SJCRH30 (cell line): Measurements from ENCODE around the gene MIER2. TPM values are rescaled to one million over a fixed set of nuclear protein-coding genes. Genes with fewer than 3 reads are reported as not detected.
A peak's percentile ranks its signal among the peaks of the same experiment; 100 is the strongest.
"Not testable (repeated sequence)": the region's sequence is repeated elsewhere in the genome, so short reads cannot be mapped to it uniquely, and the experiment has no call there.

Experiments
- DNase-seq, 2 experiments: peaks; one replicate each; pipeline ENCODE4 v3.0.0-alpha.2; 2015 to 2020
- H3K27ac ChIP-seq: fragments of 250-450 bp; sonication (Bioruptor Pico); 2 replicates; pipeline ENCODE4 v1.5.1; 2020; ENCODE audit warnings: mild to moderate bottlenecking, moderate library complexity
- H3K27me3 ChIP-seq: fragments of 250-450 bp; sonication (Bioruptor Pico); 2 replicates; pipeline ENCODE4 v1.5.1; 2020; ENCODE audit warnings: mild to moderate bottlenecking, moderate library complexity
- H3K36me3 ChIP-seq: fragments of 250-450 bp; sonication (Bioruptor Pico); 2 replicates; pipeline ENCODE4 v1.5.1; 2020; ENCODE audit warnings: mild to moderate bottlenecking, moderate library complexity
- H3K4me1 ChIP-seq: fragments of 250-450 bp; sonication (Bioruptor Pico); 2 replicates; pipeline ENCODE4 v1.5.1; 2020; ENCODE audit warnings: mild to moderate bottlenecking, moderate library complexity
- H3K4me3 ChIP-seq: fragments of 250-450 bp; sonication (Bioruptor Pico); 2 replicates; pipeline ENCODE4 v1.5.1; 2020; ENCODE audit warnings: mild to moderate bottlenecking, moderate library complexity
- H3K9me3 ChIP-seq: fragments of 250-450 bp; sonication (Bioruptor Pico); replicated peaks from 2 replicates; pipeline ENCODE4 v1.5.1; 2020; ENCODE audit warnings: mild to moderate bottlenecking, moderate library complexity
- total RNA-seq: library from RNA; depleted of rRNA; stranded (reverse); fragments of >200 nt; shearing (Covaris generic); gene quantifications from 2 replicates; pipeline ENCODE4 v1.2.3, GENCODE V29; 2014; rRNA removed

Gene MIER2, protein sequence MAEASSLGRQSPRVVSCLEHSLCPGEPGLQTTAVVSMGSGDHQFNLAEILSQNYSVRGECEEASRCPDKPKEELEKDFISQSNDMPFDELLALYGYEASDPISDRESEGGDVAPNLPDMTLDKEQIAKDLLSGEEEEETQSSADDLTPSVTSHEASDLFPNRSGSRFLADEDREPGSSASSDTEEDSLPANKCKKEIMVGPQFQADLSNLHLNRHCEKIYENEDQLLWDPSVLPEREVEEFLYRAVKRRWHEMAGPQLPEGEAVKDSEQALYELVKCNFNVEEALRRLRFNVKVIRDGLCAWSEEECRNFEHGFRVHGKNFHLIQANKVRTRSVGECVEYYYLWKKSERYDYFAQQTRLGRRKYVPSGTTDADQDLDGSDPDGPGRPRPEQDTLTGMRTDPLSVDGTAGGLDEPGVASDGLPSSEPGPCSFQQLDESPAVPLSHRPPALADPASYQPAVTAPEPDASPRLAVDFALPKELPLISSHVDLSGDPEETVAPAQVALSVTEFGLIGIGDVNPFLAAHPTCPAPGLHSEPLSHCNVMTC
- 14.8 and 18.5 TPM in 2 replicates for total RNA-seq

DNA sequence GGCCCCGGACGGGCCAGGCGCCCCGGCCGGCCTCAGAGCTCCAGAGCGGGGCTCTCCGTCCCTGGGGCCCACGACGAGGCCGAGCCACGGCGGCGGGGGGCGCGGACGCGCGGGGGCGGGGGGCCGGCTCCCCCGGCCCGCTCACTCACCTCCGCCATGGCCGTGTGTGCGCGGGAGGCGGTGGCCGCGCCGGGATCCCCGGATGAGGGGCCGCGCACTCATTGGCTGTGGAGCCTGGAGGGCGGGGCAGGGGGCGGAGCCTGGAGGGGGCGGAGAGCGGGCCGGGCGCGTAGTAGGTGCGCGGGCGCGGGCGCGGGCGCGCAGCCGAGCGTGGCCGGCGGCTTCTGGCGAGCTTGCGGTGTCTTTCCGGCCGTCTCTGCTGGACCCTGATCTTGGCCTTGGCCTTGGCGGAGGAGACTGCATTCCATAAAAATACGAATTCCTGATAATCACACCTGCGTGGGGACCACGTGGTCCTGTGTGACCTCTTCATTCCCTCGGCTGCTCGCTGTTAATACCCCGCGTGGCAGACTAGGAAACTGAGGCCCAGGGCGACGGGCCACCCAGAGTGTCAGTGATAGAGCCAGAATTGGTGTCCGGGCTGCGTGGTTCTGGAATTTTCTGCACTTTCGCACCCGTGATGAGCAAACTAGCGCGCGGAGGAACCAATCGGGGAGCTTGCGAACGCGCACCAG lies at the start of gene MIER2:
Gene MIER2 (minus strand): TSS at position 172 of the 695 bp plus-strand sequence. CDS start 14 bp downstream, at position 158.
- peak within 1 kb of the TSS; percentile 91 for H3K4me3 ChIP-seq
- no peaks in the 10 kb centered on the region for H3K9me3 ChIP-seq
- no peaks in the 10 kb centered on the region; the same call in 1 of the 2 replicates for H3K36me3 ChIP-seq
- H3K27ac ChIP-seq, result peak within 1 kb of the TSS; percentile 15; the same call in 1 of the 2 replicates
- peaks cover 10% of the 10 kb centered on the region for H3K4me1 ChIP-seq
- peak; percentile 72 to 79 for DNase-seq
- no peaks in the 10 kb centered on the region for H3K27me3 ChIP-seq

DNA sequence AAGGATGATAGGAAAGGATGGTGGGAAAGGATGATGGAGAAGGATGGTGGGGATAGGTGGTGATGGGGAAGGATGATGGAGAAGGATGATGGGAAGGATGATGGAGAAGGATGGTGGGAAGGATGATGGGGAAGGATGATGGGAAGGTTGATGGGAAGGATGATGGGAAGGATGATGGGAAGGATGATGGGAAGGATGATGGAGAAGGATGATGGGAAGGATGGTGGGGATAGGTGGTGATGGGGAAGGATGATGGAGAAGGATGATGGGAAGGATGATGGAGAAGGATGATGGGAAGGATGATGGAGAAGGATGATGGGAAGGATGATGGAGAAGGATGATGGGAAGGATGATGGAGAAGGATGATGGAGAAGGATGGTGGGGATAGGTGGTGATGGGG lies 49.0 kb upstream of the MIER2 start:
- not testable (repeated sequence) for H3K27ac ChIP-seq, H3K4me1 ChIP-seq, H3K9me3 ChIP-seq, H3K4me3 ChIP-seq, DNase-seq, H3K27me3 ChIP-seq, H3K36me3 ChIP-seq

DNA sequence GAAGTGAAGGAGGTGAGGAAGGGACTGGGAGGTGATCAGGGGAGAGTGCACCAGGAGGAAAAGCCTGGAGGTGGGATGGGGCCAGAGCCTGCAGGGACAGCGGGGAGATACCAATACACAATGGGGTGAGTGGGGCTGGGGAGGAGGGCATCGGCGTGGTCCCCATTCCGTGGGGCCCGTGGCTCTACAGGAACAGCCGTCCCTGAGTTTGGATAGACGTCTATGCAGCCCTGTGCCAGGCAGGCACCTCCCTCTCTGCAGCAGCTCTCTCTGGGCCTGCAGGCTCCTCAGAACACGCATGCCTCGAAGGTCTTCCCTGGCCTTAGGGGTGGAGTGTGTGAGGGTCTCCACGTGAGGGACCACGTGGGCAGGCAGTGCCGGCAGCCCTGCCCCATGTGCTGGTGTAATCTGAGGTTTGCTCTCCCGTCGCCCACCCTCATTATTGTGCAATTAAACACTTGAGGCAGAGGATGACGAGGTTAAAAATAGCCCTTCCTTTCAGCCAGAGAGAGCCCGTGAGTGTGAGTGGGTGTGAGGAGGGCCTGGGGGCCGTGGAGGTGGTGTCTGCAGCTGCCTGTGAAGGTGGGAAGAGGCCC lies 47.9 kb upstream of the MIER2 start:
- H3K4me1 ChIP-seq, result no peaks in the 10 kb centered on the region
- H3K27ac ChIP-seq, result no peak overlapping the region
- H3K9me3 ChIP-seq, result no peaks in the 10 kb centered on the region
- H3K36me3 ChIP-seq, result no peaks in the 10 kb centered on the region
- H3K4me3 ChIP-seq, result no peak overlapping the region
- H3K27me3 ChIP-seq, result no peaks in the 10 kb centered on the region
- DNase-seq, result no peak

DNA sequence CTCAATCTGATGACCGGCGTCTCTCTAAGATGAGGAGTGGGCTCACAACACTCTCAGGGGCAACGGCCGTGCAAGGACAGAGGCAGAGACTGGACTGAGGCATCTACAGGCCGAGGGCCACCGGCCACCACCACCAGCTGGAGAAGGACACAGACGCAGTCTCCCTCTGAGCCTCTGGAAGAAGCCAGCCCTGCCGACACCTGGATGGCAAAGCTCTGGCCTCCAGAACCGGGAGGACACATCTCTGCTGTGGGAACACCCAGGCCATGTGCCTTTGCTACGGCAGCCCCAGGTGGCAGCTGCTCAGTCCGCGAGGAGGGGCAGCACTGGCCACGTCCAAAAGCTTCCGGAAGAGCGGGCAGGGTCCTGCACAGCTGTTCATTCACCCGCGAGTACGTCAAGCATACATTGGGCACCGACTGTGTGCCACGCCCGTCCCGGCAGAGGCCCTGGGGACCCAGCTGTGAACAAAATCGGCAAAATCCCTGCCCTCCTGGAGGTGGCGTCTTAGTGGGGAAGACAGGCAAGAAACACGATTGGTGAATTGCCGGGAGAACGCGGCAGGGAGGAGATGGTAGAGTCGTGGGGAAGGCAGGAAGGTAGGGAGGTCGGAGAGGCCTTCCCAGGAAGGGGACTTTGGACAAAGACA lies 47.3 kb upstream of the MIER2 start:
- no peak for DNase-seq
- H3K9me3 ChIP-seq, result no peaks in the 10 kb centered on the region
- no peaks in the 10 kb centered on the region for H3K36me3 ChIP-seq
- H3K27me3 ChIP-seq, result no peaks in the 10 kb centered on the region
- H3K4me1 ChIP-seq, result no peaks in the 10 kb centered on the region
- H3K4me3 ChIP-seq, result no peak overlapping the region
- H3K27ac ChIP-seq, result no peak overlapping the region

DNA sequence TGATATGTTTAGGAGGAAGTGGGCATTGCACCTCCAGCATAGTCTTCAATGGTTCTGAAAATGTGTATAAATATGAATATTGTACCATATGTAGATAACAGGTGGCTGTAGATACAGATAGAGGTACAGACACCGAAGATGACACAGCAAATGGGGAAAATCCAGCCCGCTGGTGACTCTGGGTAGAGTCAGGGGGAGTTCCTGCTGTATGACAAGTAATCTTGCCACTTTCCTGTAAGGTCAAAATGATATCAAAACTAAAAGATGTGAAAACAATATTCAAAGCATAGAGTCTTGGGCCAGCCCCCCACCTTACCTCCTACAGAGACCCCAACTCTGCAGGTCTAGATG lies 46.6 kb upstream of the MIER2 start:
- H3K27me3 ChIP-seq, result no peaks in the 10 kb centered on the region
- H3K4me3 ChIP-seq, result no peak overlapping the region
- H3K4me1 ChIP-seq, result no peaks in the 10 kb centered on the region
- no peaks in the 10 kb centered on the region for H3K9me3 ChIP-seq
- DNase-seq, result no peak
- H3K27ac ChIP-seq, result no peak overlapping the region
- no peaks in the 10 kb centered on the region for H3K36me3 ChIP-seq

DNA sequence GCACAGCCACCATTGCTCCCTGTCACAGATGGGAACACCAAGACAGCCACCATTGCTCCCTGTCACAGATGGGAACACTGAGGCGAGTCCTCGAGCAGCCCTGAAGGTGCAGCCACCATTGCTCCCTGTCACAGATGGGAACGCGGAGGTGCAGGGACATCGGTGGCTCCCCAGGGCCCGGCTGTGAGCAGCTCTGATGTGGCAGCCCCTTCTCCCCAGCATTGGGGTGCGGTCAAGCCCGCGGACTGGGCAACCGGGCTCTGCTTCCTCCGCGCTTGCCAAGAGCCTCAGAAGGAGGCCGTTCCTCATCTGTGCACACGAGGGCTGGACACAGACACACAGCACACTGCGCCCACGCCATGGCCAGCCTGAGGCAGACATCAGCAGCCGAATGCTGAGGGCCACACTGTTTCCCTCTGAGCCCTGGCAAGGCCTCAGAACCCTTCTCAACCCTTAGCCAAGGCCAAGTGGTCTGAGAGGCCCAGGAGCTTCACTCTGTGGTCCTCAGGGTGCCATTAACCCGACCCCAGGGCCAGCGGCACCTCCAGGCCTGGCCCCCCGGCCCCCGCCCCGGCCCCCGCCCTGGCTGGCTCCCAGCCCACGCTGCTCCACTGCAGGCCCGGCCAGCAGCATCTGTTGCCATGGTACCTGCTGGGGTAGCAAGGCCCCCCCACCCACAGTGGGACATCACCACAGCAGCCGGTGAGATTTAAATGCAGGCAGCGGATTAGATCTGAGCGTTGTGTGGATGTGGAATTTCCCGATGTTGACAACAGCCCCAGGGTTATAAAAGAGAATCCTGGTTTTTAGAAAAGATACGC lies 46.0 kb upstream of the MIER2 start:
- DNase-seq, result no peak
- Histone ChIP-seq H3K27me3 (no peaks in the 10 kb centered on the region), H3K36me3 (no peaks in the 10 kb centered on the region), H3K4me1 (no peaks in the 10 kb centered on the region), H3K9me3 (no peaks in the 10 kb centered on the region), H3K4me3 (no peak overlapping the region), H3K27ac (no peak overlapping the region)

DNA sequence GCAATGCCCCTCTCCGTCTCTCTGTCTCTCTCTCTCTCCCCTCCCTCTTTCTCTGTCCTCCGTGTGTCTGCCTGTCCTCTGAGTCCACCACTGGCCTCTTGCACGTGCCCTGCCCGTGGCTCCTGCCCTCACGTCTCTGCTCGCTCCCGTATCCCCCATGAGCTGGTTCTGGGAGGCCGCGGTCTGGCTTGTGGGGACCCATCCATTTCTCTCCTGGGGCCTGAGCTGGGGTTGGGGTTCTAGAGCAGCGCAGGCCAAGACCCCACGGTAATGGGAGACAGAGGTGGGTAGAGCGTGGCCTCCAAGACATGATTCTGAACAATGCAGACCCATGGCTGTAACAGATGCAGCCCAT lies 45.3 kb upstream of the MIER2 start:
- Histone ChIP-seq H3K4me1 (no peaks in the 10 kb centered on the region), H3K9me3 (no peaks in the 10 kb centered on the region), H3K27me3 (no peaks in the 10 kb centered on the region), H3K27ac (no peak overlapping the region), H3K36me3 (no peaks in the 10 kb centered on the region), H3K4me3 (no peak overlapping the region)
- DNase-seq, result no peak

DNA sequence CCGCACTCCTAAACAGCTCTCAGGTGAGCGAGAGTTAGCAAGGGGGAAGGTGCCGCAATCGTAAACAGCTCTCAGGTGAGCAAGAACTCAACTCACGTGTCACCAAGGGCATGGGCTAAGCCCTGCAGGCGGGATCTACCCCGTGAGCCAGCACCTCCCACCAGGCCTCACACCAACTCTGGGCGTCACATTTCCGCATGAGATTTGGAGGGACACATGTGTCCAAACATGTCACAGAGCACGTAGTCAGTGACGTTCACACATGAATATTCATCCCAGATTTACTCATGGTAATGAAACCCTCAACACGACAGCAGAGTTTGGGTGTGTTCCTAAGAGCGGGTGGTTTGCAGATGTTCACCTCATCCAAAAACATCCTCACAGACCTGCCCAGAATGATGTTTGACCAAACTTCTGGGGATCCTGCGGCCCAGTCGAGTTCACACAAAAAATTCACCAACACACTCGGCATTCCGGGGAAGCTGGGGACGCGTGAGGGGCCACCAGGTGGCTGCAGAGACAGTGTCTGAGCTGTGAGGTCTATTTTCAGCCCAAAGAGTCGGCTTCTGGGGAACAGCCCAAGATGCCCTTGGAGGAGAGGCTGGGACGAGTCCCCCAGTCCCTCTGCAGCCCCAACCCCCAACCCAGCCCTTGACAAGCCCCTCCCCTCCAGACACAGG lies 44.8 kb upstream of the MIER2 start:
- no peaks in the 10 kb centered on the region for H3K4me1 ChIP-seq
- no peak overlapping the region for H3K27ac ChIP-seq
- H3K27me3 ChIP-seq, result no peaks in the 10 kb centered on the region
- no peak overlapping the region for H3K4me3 ChIP-seq
- H3K36me3 ChIP-seq, result no peaks in the 10 kb centered on the region
- no peaks in the 10 kb centered on the region for H3K9me3 ChIP-seq
- DNase-seq, result no peak

DNA sequence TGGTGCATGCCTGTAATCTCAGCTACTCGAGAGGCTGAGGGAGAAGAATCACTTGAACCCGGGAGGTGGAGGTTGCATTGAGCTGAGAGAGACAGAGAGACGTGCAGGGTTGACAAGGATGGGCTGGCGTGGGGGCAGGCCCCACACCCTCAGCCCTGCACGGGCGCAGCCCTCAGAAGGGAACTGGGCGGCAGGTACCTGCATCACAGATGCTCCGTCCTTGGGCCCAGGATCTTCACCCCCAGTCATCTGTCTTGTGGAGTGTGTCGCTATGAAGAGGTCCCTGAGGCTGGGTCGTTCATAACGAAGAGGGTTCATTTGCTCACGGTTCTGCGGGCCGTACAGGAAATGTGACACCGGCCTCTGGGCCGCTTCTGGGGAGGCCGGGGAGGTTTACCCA lies 44.1 kb upstream of the MIER2 start:
- Histone ChIP-seq H3K9me3 (no peaks in the 10 kb centered on the region), H3K4me1 (no peaks in the 10 kb centered on the region)
- no peak for DNase-seq

DNA sequence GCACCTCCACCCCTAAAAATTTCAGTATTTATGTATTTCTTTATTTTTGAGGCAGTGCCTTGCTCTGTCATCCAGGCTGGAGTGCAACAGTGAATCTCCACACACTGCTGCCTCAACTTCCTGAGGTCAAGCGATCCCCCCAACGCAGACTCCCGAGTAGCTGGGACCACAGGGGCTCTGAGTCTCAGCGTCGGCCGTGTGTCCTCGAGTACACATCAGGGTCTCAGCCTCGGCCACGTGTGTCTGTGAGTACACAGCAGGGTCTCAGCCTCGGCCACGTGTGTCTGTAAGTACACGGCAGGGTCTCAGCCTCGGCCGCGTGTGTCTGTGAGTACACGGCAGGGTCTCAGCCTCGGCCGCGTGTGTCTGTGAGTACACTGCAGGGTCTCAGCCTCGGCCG lies 43.2 kb upstream of the MIER2 start:
- Histone ChIP-seq H3K9me3 (no peaks in the 10 kb centered on the region), H3K4me1 (no peaks in the 10 kb centered on the region), H3K27ac (no peak overlapping the region), H3K36me3 (no peaks in the 10 kb centered on the region), H3K27me3 (no peaks in the 10 kb centered on the region), H3K4me3 (no peak overlapping the region)
- DNase-seq, result no peak

More for the DNA sequence above, 44.1 kb upstream of the MIER2 start:
- Histone ChIP-seq H3K36me3 (no peaks in the 10 kb centered on the region), H3K27me3 (no peaks in the 10 kb centered on the region), H3K27ac (no peak overlapping the region), H3K4me3 (no peak overlapping the region)

DNA sequence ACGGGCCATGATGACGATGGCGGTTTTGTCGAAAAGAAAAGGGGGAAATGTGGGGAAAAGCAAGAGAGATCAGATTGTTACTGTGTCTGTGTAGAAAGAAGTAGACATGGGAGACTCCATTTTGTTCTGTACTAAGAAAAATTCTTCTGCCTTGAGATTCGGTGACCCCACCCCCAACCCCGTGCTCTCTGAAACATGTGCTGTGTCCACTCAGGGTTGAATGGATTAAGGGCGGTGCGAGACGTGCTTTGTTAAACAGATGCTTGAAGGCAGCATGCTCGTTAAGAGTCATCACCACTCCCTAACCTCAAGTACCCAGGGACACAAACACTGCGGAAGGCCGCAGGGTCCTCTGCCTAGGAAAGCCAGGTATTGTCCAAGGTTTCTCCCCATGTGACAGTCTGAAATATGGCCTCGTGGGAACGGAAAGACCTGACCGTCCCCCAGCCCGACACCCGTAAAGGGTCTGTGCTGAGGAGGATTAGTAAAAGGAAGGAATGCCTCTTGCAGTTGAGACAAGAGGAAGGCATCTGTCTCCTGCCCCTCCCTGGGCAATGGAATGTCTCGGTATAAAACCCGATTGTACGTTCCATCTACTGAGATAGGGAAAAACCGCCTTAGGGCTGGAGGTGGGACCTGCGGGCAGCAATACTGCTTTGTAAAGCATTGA lies 42.2 kb upstream of the MIER2 start:
- not testable (repeated sequence) for H3K36me3 ChIP-seq, H3K4me1 ChIP-seq, DNase-seq

DNA sequence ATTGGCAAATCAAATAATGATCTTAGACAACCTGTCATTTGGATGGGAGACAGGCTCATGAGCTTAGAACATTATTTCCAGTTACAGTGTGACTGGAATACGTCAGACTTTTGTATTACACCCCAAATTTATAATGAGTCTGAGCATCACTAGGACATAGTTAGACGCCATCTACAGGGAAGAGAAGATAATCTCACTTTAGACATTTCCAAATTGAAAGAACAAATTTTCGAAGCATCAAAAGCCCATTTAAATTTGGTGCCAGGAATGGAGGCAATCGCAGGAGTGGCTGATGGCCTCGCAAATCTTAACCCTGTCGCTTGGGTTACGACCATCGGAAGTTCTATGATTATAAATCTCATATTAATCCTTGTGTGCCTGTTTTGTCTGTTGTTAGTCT lies 41.6 kb upstream of the MIER2 start:
- not testable (repeated sequence) for DNase-seq, H3K4me1 ChIP-seq, H3K4me3 ChIP-seq, H3K27ac ChIP-seq, H3K27me3 ChIP-seq, H3K36me3 ChIP-seq, H3K9me3 ChIP-seq

More for the DNA sequence above, 42.2 kb upstream of the MIER2 start:
- H3K27me3 ChIP-seq, H3K9me3 ChIP-seq, H3K4me3 ChIP-seq, H3K27ac ChIP-seq: not testable (repeated sequence)

DNA sequence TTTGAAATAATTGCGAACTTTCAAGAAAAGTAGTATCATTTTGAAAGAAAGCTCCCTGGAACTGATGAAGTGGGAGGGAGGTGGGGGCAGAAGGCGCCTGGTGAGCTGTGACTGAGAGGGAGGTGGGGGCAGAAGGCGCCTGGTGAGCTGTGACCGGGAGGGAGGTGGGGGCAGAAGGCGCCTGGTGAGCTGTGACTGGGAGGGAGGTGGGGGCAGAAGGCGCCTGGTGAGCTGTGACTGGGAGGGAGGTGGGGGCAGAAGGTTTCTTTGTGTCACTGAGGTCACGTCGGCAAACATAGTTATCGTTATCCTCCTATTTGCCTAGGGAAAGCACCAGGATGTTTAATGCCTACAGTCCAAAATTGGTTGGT lies 40.2 kb upstream of the MIER2 start:
- DNase-seq, result no peak
- Histone ChIP-seq H3K4me3 (no peak overlapping the region), H3K36me3 (no peaks in the 10 kb centered on the region), H3K27me3 (no peaks in the 10 kb centered on the region), H3K9me3 (no peaks in the 10 kb centered on the region), H3K4me1 (no peaks in the 10 kb centered on the region), H3K27ac (no peak overlapping the region)
